NT2/D1 (cell line): ENCODE data around the gene DOCK10.

Source experiments
- SUZ12 ChIP-seq: IDR thresholded peaks from 2 replicates; pipeline ENCODE4 v1.6.1; 2011; ENCODE audit not compliant: insufficient read length, insufficient read depth; ENCODE audit errors: extremely low read depth
- YY1 ChIP-seq: IDR thresholded peaks from 2 replicates; pipeline ENCODE4 v1.6.1; 2011; ENCODE audit not compliant: insufficient read length, insufficient read depth
- ZNF274 ChIP-seq: IDR thresholded peaks from 2 replicates; pipeline ENCODE4 v1.6.1; 2011; ENCODE audit warnings: mild to moderate bottlenecking, low read depth, low read length

- TF ChIP-seq SUZ12 (no peak), YY1 (no peak), ZNF274 (no peak)
These were observed 133.4 kb downstream of the DOCK10 start for GRCh38 chr2:224908818-224909217.
